HCT116 (cell line): ENCODE results near the gene TULP4. TPM values are rescaled to one million over a fixed set of nuclear protein-coding genes. Genes with fewer than 3 reads are reported as not detected.

Source experiments
- ATAC-seq: fragments of 200-7000 bp; cut with Tn5 transposase; 2 replicates; pipeline ENCODE4 v1.9.1; 2020; ENCODE audit warnings: mild to moderate bottlenecking, moderate library complexity
- BruUV-seq: library from RNA; stranded (reverse); fragments of 400-500 nt; replicated peaks from 2 replicates; lab custom pipeline; 2021; lab: Mats Ljungman, UMichigan
- CTCF ChIA-PET: fragments of 300-600 bp; sonication (Branson Sonifier 250); formaldehyde crosslinking; loops from one replicate; lab custom pipeline; 2021; ENCODE audit warnings: antibody characterized with exemption; lab: Charles Lee
- POLR2A ChIA-PET: fragments of 300-600, 350-600 bp; sonication (Branson Sonifier 250); formaldehyde crosslinking; loops from one replicate; lab custom pipeline; 2021; ENCODE audit warnings: antibody characterized with exemption; lab: Charles Lee
- RAD21 ChIA-PET, 2 experiments: fragments of 300-600 bp; sonication (Branson Sonifier 250); formaldehyde crosslinking; loops; one replicate each; lab custom pipeline; 2023; ENCODE audit warnings: low total read pairs in 2 of 2; ENCODE audit not compliant: uncharacterized antibody in 2 of 2, unreplicated experiment in 2 of 2, low non-redundant PET in 1 of 2; lab: Charles Lee
- DNase-seq: peaks from one replicate; pipeline ENCODE4 v3.0.0-alpha.2; 2010; ENCODE audit warnings: low read depth, low spot score
- H2AFZ ChIP-seq: fragments of 200-600 bp; shearing (Covaris generic), sonication (generic); 2 replicates; pipeline ENCODE4 v1.6.1; 2017; ENCODE audit warnings: low read depth, mixed run types, mixed read lengths, antibody characterized with exemption, low read length; ENCODE audit not compliant: poor library complexity, severe bottlenecking
- H3K27ac ChIP-seq: 2 replicates; pipeline ENCODE4 v1.5.1; 2012; ENCODE audit warnings: low read depth, low read length
- H3K27me3 ChIP-seq: fragments of 200-600 bp; sonication (generic); 2 replicates; pipeline ENCODE4 v1.6.1; 2016; ENCODE audit warnings: mixed run types, low read length, mixed read lengths; ENCODE audit not compliant: insufficient read depth
- H3K36me3 ChIP-seq, 2 experiments: fragments of 200-500 bp in 1 of 2; fragments of 200-600 bp in 1 of 2; sonication (Bioruptor generic) in 1 of 2; sonication (generic) in 1 of 2; 2 replicates each; pipeline versions ENCODE4 v1.5.1 to v1.6.1; 2014 to 2016; ENCODE audit warnings: low read length in 2 of 2, inconsistent platforms in 1 of 2, mixed read lengths in 1 of 2, mixed run types in 1 of 2; ENCODE audit not compliant: insufficient read depth in 2 of 2, control insufficient read depth in 1 of 2
- H3K4me1 ChIP-seq, 2 experiments: fragments of 200-600 bp in 1 of 2; sonication (generic) in 1 of 2; 2 replicates each; pipeline versions ENCODE4 v1.5.1 to v1.6.1; 2012 to 2017; ENCODE audit warnings: low read length in 2 of 2, inconsistent platforms in 1 of 2, mild to moderate bottlenecking in 1 of 2, mixed read lengths in 1 of 2, mixed run types in 1 of 2, moderate library complexity in 1 of 2; ENCODE audit not compliant: insufficient read depth in 2 of 2, control insufficient read depth in 1 of 2
- H3K4me2 ChIP-seq: fragments of 200-600 bp; sonication (generic); 2 replicates; pipeline ENCODE4 v1.6.1; 2017; ENCODE audit warnings: mixed run types, low read length, mixed read lengths
- H3K4me3 ChIP-seq, 2 experiments: fragments of 200-600 bp in 1 of 2; sonication (generic) in 1 of 2; replicated peaks in 1 of 2; 2 replicates each; pipeline ENCODE4 v1.5.1; 2011 to 2016; ENCODE audit warnings: low read length in 2 of 2, control low read depth in 1 of 2, low read depth in 1 of 2, mild to moderate bottlenecking in 1 of 2, mixed read lengths in 1 of 2, mixed run types in 1 of 2
- H3K79me2 ChIP-seq: fragments of 200-600 bp; sonication (generic); 2 replicates; pipeline ENCODE4 v1.6.1; 2017; ENCODE audit warnings: mild to moderate bottlenecking, mixed run types, low read length, moderate library complexity, mixed read lengths; ENCODE audit not compliant: insufficient read depth
- H3K9ac ChIP-seq: fragments of 200-600 bp; sonication (generic); 2 replicates; pipeline ENCODE4 v1.6.1; 2016; ENCODE audit warnings: low read length, mixed read lengths
- H3K9me2 ChIP-seq: fragments of 200-600 bp; sonication (generic), shearing (Covaris generic); 2 replicates; pipeline ENCODE4 v1.6.1; 2017; ENCODE audit warnings: mixed run types, mild to moderate bottlenecking, moderate library complexity; ENCODE audit not compliant: insufficient read depth
- H3K9me3 ChIP-seq, 2 experiments: fragments of 200-500 bp in 1 of 2; fragments of 200-600 bp in 1 of 2; sonication (Bioruptor generic) in 1 of 2; sonication (generic) in 1 of 2; 2 replicates each; pipeline ENCODE4 v1.6.1; 2014 to 2017; ENCODE audit warnings: low read length in 2 of 2, mixed read lengths in 2 of 2, inconsistent platforms in 1 of 2, low read depth in 1 of 2, mild to moderate bottlenecking in 1 of 2, mixed run types in 1 of 2, moderate library complexity in 1 of 2; ENCODE audit not compliant: control insufficient read depth in 1 of 2, insufficient read depth in 1 of 2
- H4K20me1 ChIP-seq: fragments of 200-600 bp; sonication (generic), shearing (Covaris generic); 2 replicates; pipeline ENCODE4 v1.6.1; 2017; ENCODE audit warnings: mixed run types, mild to moderate bottlenecking, moderate library complexity; ENCODE audit not compliant: insufficient read depth
- CEBPB ChIP-seq: IDR thresholded peaks from 2 replicates; pipeline ENCODE4 v1.6.1; 2012; ENCODE audit warnings: low read depth
- ELF1 ChIP-seq: IDR thresholded peaks from 2 replicates; pipeline ENCODE4 v1.6.1; 2012; ENCODE audit warnings: low read depth, borderline replicate concordance
- EZH2phosphoT487 ChIP-seq: fragments of 200-600 bp; IDR thresholded peaks from 2 replicates; pipeline ENCODE4 v1.6.1; 2018; ENCODE audit warnings: antibody characterized with exemption, borderline replicate concordance
- FOSL1 ChIP-seq: IDR thresholded peaks from 2 replicates; pipeline ENCODE4 v1.6.1; 2012; ENCODE audit warnings: low read depth
- MAX ChIP-seq: IDR thresholded peaks from 2 replicates; pipeline ENCODE4 v1.6.1; 2012
- POLR2A ChIP-seq: IDR thresholded peaks from 2 replicates; pipeline ENCODE4 v1.7.0; 2011; ENCODE audit warnings: borderline replicate concordance; ENCODE audit not compliant: insufficient read depth, insufficient read length; ENCODE audit errors: extremely low read depth
- POLR2AphosphoS5 ChIP-seq: IDR thresholded peaks from 2 replicates; pipeline ENCODE4 v1.6.1; 2011; ENCODE audit warnings: mild to moderate bottlenecking, low read depth, low read length, moderate library complexity
- SIN3A ChIP-seq: IDR thresholded peaks from 2 replicates; pipeline ENCODE4 v1.6.1; 2012; ENCODE audit warnings: low read depth
- TCF7L2 ChIP-seq: IDR thresholded peaks from 2 replicates; pipeline ENCODE4 v1.7.0; 2011; ENCODE audit warnings: borderline replicate concordance, inconsistent platforms; ENCODE audit not compliant: insufficient read depth, insufficient read length; ENCODE audit errors: extremely low read depth
- ZNF274 ChIP-seq: fragments of 200-500 bp; sonication (Bioruptor generic); IDR thresholded peaks from 2 replicates; pipeline ENCODE4 v1.6.1; 2014; ENCODE audit warnings: mild to moderate bottlenecking, low read depth, low read length, inconsistent platforms
- intact Hi-C: fragments of 100-400 bp; cut with micrococcal nuclease; formaldehyde crosslinking; loops from 2 replicates; pipeline ENCODE4 v1.10.0; 2022
- total RNA-seq: library from RNA; stranded (reverse); gene quantifications from one replicate; pipeline ENCODE4 v1.2.1, GENCODE V29; 2021; ENCODE audit not compliant: unreplicated experiment

The TULP4 gene
- total RNA-seq, 1 experiment from 2014 or later: 70.8 TPM

GRCh38 chr6:158421381-158421780 is 109.1 kb downstream of the TULP4 start:
- no peak for TF ChIP-seq POLR2A
- TF ChIP-seq SIN3A: no peak
- TF ChIP-seq CEBPB: no peak
- no peak for TF ChIP-seq MAX
- no peak for TF ChIP-seq EZH2phosphoT487
- no peak for TF ChIP-seq ELF1
- TF ChIP-seq TCF7L2: no peak
- no peak for TF ChIP-seq POLR2AphosphoS5
- TF ChIP-seq ZNF274: no peak
- BruUV-seq: no TSS peak
- Histone ChIP-seq H2AFZ (no peak overlapping the region), H4K20me1 (no peaks in the 10 kb centered on the region), H3K9me2 (no peaks in the 10 kb centered on the region), H3K4me1 (no peaks in the 10 kb centered on the region), H3K4me2 (no peak overlapping the region), H3K36me3 (no peaks in the 10 kb centered on the region), H3K27ac (no peak overlapping the region), H3K27me3 (no peaks in the 10 kb centered on the region), H3K9me3 (no peaks in the 10 kb centered on the region), H3K79me2 (no peaks in the 10 kb centered on the region), H3K9ac (no peak overlapping the region), H3K4me3 (no peak overlapping the region)
- DNase-seq (no peak), ATAC-seq (no peak)
- POLR2A ChIA-PET: no interaction called here
- CTCF ChIA-PET: no interaction called here
- RAD21 ChIA-PET: no interaction called here
- intact Hi-C loops: no loop called here

- no peaks in the 10 kb centered on the region for H3K36me3 ChIP-seq
- no peaks in the 10 kb centered on the region for H3K79me2 ChIP-seq
- no peaks in the 10 kb centered on the region for H4K20me1 ChIP-seq
- H3K9me3 ChIP-seq: no peaks in the 10 kb centered on the region
- no peaks in the 10 kb centered on the region for H3K4me1 ChIP-seq
- no peak overlapping the region for H3K9ac ChIP-seq
- no peak overlapping the region for H3K27ac ChIP-seq
- no peaks in the 10 kb centered on the region for H3K9me2 ChIP-seq
- H3K4me3 ChIP-seq: no peak overlapping the region
- intact Hi-C loops: no loop called here
- no peak overlapping the region for H2AFZ ChIP-seq
- CTCF ChIA-PET: no interaction called here
- RAD21 ChIA-PET: no interaction called here
- TF ChIP-seq ZNF274: no peak
- no peak for TF ChIP-seq FOSL1
- TF ChIP-seq MAX: no peak
- no TSS peak for BruUV-seq
- no peak overlapping the region for H3K4me2 ChIP-seq
- ATAC-seq (no peak), DNase-seq (no peak)
- POLR2A ChIA-PET: no interaction called here
- H3K27me3 ChIP-seq: no peaks in the 10 kb centered on the region
Measured at GRCh38 chr6:158422629-158423238, 110.5 kb downstream of the TULP4 start.
